Panc1 (cell line): ENCODE data around the gene PEX1. TPM values are rescaled to one million over a fixed set of nuclear protein-coding genes. Genes with fewer than 3 reads are reported as not detected.

Source experiments
- ATAC-seq: fragments of 200-7000 bp; cut with Tn5 transposase; 2 replicates; pipeline ENCODE4 v1.9.1; 2020; ENCODE audit warnings: mild to moderate bottlenecking, moderate library complexity
- BruUV-seq: library from RNA; stranded (reverse); fragments of 400-500 nt; replicated peaks from 2 replicates; lab custom pipeline; 2021; lab: Mats Ljungman, UMichigan
- CTCF ChIA-PET: fragments of 300-600 bp; sonication (Branson Sonifier 250); formaldehyde crosslinking; loops from one replicate; lab custom pipeline; 2022; ENCODE audit warnings: antibody characterized with exemption; lab: Charles Lee
- POLR2A ChIA-PET: fragments of 300-600 bp; sonication (Branson Sonifier 250); formaldehyde crosslinking; loops from one replicate; lab custom pipeline; 2022; ENCODE audit warnings: antibody characterized with exemption; lab: Charles Lee
- DNase-seq: peaks from one replicate; pipeline ENCODE4 v3.0.0-alpha.2; 2010; ENCODE audit warnings: low read depth, low spot score
- H3K27ac ChIP-seq: 2 replicates; pipeline ENCODE4 v1.5.1; 2011; ENCODE audit warnings: mild to moderate bottlenecking, low read length, inconsistent platforms
- H3K27me3 ChIP-seq: fragments of 200-500 bp; sonication (Bioruptor generic); 2 replicates; pipeline ENCODE4 v1.6.0; 2014; ENCODE audit warnings: low read length, inconsistent platforms; ENCODE audit not compliant: control insufficient read depth, insufficient read depth
- H3K36me3 ChIP-seq: fragments of 200-500 bp; sonication (Bioruptor generic); 2 replicates; pipeline ENCODE4 v1.5.1; 2014; ENCODE audit warnings: inconsistent platforms, mild to moderate bottlenecking, low read length, moderate library complexity; ENCODE audit not compliant: control insufficient read depth, insufficient read depth
- H3K4me1 ChIP-seq: 2 replicates; pipeline ENCODE4 v1.5.1; 2011; ENCODE audit warnings: inconsistent platforms, mild to moderate bottlenecking, low read length, moderate library complexity; ENCODE audit not compliant: control insufficient read depth, insufficient read depth
- H3K4me3 ChIP-seq, 2 experiments: 2 replicates each; pipeline ENCODE4 v1.5.1; 2011 to 2012; ENCODE audit warnings: low read depth in 2 of 2, low read length in 2 of 2, mild to moderate bottlenecking in 2 of 2, inconsistent platforms in 1 of 2, moderate library complexity in 1 of 2
- H3K9me3 ChIP-seq: fragments of 200-500 bp; sonication (Bioruptor generic); 2 replicates; pipeline ENCODE4 v1.5.1; 2014; ENCODE audit warnings: low read depth, mild to moderate bottlenecking, inconsistent platforms, low read length, moderate library complexity; ENCODE audit not compliant: control insufficient read depth, insufficient read depth
- CTCF ChIP-seq: fragments of 450-650 bp; IDR thresholded peaks from 2 replicates; pipeline ENCODE4 v1.5.1; 2017; ENCODE audit warnings: mild to moderate bottlenecking
- POLR2AphosphoS5 ChIP-seq: IDR thresholded peaks from 2 replicates; pipeline ENCODE4 v1.6.1; 2012; ENCODE audit warnings: mild to moderate bottlenecking, low read depth, low read length, moderate library complexity
- REST ChIP-seq, 2 experiments: IDR thresholded peaks; 2 replicates each; pipeline ENCODE4 v1.6.1; 2011 to 2012; ENCODE audit warnings: low read depth in 2 of 2, control low read depth in 1 of 2, low read length in 1 of 2, mild to moderate bottlenecking in 1 of 2, moderate library complexity in 1 of 2; ENCODE audit not compliant: insufficient read depth in 1 of 2
- SIN3A ChIP-seq: IDR thresholded peaks from 2 replicates; pipeline ENCODE4 v1.6.1; 2012; ENCODE audit warnings: low read depth, mild to moderate bottlenecking, low read length, moderate library complexity, borderline replicate concordance; ENCODE audit not compliant: insufficient read depth
- TCF7L2 ChIP-seq: IDR thresholded peaks from 2 replicates; pipeline ENCODE4 v1.6.1; 2011; ENCODE audit warnings: mild to moderate bottlenecking, low read depth, low read length, inconsistent platforms
- in situ Hi-C: cut with HindIII; loops from 2 replicates; pipeline ENCODE4 v1.10.0; 2016; ENCODE audit warnings: low sequenced_read_pairs, low pct_unique_long_range_greater_than_20kb
- intact Hi-C: fragments of 100-400 bp; cut with micrococcal nuclease; formaldehyde crosslinking; loops from one replicate; pipeline ENCODE4 v1.10.0; 2022; ENCODE audit not compliant: unreplicated experiment
- total RNA-seq: library from RNA; stranded (reverse); gene quantifications from one replicate; pipeline ENCODE4 v1.2.1, GENCODE V29; 2021; ENCODE audit not compliant: unreplicated experiment

PEX1 gene
- total RNA-seq, 1 experiment from 2014 or later = 13.9 TPM

- Histone ChIP-seq H3K9me3 (no peaks in the 10 kb centered on the region), H3K27me3 (no peaks in the 10 kb centered on the region), H3K27ac (no peak overlapping the region), H3K36me3 (peaks cover 17% of the 10 kb centered on the region), H3K4me1 (no peaks in the 10 kb centered on the region), H3K4me3 (no peak overlapping the region)
- CTCF ChIA-PET = no interaction called here
- ATAC-seq (no peak), DNase-seq (no peak)
- no TSS peak for BruUV-seq
- TF ChIP-seq TCF7L2 = no peak
- no peak for TF ChIP-seq REST (IDR thresholded peaks at IDR 0.05; ENCODE audit: insufficient read depth in 1 of 2, low read depth in 2 of 2, low read length in 1 of 2)
- TF ChIP-seq POLR2AphosphoS5 = no peak
- TF ChIP-seq SIN3A = no peak
- no peak for TF ChIP-seq CTCF
- in situ Hi-C loops (no loop called here), intact Hi-C loops (no loop called here)
- POLR2A ChIA-PET = no interaction called here
Observed at GRCh38 chr7:92487804-92488203, 40.5 kb downstream of the PEX1 start.

- ChIA-PET POLR2A (no interaction called here), CTCF (no interaction called here)
- in situ Hi-C loops (no loop called here), intact Hi-C loops (no loop called here)
- Histone ChIP-seq H3K27me3 (no peaks in the 10 kb centered on the region), H3K4me1 (no peaks in the 10 kb centered on the region), H3K27ac (no peak overlapping the region), H3K9me3 (no peaks in the 10 kb centered on the region), H3K36me3 (peaks cover 11% of the 10 kb centered on the region), H3K4me3 (no peak overlapping the region)
- ATAC-seq (no peak), DNase-seq (no peak)
- BruUV-seq = no TSS peak
- TF ChIP-seq CTCF (no peak), REST (IDR thresholded peaks at IDR 0.05; ENCODE audit: insufficient read depth in 1 of 2, low read depth in 2 of 2, low read length in 1 of 2) (no peak), TCF7L2 (no peak), SIN3A (no peak), POLR2AphosphoS5 (no peak)
Observed at GRCh38 chr7:92485974-92486373, 42.3 kb downstream of the PEX1 start.
